HG03439 (cell line): ENCODE results near the gene PNMA8B.
"Not testable (repeated sequence)": the region's sequence is repeated elsewhere in the genome, so short reads cannot be mapped to it uniquely, and the experiment has no call there.

ENCODE experiments used
- ATAC-seq: cut with Tn5 transposase; IDR thresholded peaks from one replicate; pipeline ENCODE4 v1.9.1; 2021; ENCODE audit warnings: mild to moderate bottlenecking, moderate library complexity; ENCODE audit not compliant: unreplicated experiment

Gene PNMA8B

DNA sequence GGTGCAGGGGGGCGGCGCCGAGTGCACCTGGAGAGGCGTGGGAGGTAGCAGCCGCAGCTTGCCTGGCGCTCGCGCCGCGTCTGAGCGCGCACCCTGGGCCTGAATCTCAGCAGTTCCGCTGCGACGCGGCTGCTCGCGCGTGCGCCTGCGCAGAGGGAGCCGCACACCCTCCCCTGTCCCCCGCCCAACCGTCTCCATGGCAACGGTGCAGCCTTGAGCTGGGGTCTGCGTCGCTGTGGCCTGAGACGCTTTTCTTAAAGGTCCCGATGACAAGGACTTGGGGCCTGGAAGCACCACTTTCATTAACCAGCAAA is at the start of gene PNMA8B:
Gene PNMA8B, minus strand, starts transcription at position 82 of the 314 bp plus-strand sequence. CDS start 402 bp downstream, outside the sequence.
- no peak for ATAC-seq

- no peak for ATAC-seq
These were observed 49.0 kb upstream of the PNMA8B start for GRCh38 chr19:46544651-46545050.

DNA sequence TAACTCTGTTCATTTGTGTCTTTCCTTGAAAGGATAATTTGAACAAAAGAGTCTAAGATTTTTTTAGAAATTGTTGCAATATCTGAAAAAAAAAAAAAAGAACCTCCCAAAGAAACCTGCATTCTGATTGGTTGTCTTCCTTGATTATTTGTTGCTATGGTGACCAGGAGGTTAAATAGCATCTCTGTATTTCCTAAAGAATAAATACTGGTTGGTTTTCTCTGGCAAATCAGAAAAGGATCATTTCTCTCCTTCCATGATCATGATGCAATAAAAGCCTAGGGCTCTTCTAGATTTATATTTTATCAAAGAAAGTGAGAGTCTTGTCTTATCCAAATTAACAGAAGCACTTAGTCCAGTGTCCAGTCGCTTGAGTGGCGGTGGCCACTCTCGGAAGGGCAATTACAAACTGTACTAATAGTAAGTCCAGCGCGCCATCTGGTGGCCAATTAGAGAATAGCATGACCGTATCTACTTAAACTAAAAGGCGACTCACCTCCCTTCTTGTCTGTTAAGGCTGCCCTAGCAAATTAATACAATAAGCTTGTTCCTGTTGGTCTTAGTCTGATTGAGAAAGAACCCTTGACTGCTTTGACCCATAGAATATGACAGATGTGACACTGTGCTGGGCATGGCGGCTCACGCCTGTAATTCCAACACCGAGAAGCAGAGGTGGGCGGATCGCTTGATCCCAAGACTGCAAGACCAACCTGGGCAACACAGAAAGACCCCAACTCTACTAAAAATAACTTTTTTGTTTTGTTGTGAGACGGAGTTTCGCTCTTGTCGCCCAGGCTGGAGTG is 47.0 kb upstream of the PNMA8B start:
- ATAC-seq, result no peak

DNA sequence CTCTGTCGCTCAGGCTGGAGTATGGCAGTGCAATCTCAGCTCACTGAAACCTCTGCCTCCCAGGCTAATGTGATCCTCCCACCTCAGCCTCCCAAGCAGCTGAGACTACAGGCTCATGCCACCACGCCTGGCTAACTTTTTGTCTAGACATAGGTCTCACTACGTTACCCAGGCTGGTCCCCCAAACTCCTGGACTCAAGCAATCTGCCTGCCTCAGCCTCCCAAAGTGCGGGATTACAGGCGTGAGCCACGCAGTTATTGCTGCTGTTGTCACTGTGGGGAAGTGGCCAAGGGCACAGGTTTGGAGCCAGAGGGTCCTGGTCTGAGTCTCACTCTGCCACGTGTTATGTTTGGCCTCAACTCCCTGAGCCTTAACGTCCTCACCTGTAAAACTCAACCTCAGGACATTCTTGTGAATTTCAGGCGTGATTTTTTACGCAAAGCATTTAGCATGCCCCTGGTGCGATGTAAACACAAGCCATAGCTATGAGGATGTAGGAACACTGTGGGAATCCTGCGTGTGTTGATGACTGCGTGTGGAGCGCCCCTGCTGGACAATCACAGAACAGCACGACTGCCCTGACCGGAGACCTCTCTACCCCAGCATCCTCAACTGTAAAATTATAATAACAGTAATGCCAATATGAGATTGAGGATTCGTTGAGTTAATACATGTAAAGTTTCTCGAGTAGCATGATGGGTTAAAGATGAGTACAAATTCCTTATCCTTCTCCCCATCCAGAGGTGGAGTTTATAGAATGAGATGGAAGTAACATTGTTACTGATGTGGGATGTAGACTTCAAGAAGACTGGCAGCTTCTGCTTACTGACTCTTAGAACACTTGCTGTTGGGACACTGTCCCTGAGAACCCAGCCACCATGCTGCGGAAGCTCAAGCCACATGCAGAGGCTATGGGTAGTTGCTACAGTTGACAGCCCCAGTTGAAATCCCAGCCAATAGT is 41.8 kb upstream of the PNMA8B start:
- no peak for ATAC-seq

- no peak for ATAC-seq
These were observed 40.7 kb upstream of the PNMA8B start for GRCh38 chr19:46536391-46536790.

- no peak for ATAC-seq
These were observed 38.0 kb upstream of the PNMA8B start for GRCh38 chr19:46533621-46534081.

DNA sequence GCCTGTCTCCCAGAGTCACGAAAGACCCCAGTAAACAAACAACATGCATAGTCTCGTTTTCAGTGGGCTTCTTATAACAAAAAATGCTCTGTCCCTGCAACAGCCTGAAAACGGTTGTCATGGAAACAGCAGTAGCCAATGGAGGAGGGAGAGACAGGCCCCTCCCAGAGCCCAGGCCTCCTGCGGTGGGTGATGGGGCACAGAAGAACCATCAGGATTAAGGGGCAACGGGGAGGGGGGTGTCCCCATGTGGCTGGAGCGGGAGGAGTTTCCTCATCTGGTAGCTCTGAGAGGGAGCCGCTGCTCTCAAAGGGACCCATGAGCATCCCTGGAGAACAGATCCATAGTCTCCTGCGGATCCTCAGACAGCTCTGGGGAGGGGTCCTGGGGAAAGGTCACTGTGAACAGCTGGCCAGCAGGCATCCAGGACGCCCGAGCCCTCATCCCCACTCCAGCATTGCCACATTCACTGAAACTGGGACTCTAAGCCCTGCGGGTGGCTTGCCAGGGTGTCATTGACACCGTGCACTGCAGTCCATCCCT is 37.5 kb upstream of the PNMA8B start:
- ATAC-seq, result no peak

DNA sequence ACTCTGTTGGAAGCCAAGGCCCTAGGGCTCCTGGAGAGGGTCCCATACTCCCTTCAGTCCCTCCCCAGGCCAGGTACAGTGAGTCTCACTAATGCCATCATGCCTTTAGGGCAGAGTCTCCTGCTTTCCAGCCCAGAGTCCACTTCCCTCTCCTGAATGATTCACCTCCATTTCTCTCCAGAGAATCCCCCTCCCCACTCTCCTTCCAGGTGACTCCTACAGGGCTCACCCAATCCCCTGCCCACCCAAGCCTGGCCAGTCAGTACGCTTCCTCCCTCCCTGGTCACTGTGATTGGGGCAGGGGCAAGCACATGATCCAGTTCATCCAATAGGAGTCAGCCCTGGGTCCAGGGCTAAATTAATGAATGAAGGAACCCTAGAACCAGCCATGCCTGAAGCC is 35.0 kb upstream of the PNMA8B start:
- ATAC-seq, result no peak

- no peak for ATAC-seq
These were observed 34.2 kb upstream of the PNMA8B start for GRCh38 chr19:46529622-46530451.

DNA sequence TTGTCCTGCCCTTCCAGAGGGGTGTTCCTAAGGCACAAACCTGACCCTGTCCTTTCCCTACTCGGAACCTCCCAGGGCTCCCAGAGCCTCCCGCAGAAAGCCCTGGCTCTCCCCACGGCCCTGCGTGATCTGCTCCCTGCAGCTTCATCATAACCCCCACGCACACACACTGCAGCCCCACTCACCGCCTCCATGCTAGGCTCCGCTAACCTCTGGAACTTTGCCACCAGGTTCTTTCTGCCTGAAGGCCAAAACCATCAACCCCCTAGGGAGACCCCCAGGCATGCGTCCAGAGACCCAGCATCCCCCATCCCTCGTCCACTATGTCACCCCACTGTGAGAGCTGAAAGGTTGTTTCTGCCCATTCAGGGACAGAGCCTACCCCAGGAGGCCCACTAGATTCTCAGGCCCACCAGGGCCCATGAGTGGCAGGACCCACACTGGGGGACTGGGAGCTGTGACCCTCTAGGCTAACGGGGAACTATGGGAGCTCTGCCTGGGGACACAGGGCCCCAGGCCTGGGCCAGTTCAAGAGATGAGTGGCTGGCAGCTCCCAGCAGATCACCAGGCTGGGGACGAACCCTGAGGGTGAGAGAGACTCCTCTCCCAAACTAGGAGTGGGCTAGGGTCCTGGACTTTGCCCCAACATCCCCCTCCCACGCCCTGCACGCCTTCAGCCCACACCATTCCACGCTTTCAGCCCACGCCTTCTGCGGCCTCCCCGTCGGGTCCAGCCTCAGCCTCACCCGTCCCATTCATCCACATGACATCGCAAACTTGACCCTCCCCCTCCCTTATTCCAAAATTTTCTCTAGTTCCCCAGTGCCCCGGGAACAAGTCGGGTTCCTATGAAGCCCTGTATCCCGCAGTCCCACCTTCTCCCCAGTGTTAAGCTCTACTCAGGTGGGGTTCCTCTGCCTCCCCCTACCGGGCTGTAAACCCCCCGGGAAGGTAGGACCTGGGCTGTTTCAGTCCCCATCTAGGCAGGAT is 33.2 kb upstream of the PNMA8B start:
- no peak for ATAC-seq

DNA sequence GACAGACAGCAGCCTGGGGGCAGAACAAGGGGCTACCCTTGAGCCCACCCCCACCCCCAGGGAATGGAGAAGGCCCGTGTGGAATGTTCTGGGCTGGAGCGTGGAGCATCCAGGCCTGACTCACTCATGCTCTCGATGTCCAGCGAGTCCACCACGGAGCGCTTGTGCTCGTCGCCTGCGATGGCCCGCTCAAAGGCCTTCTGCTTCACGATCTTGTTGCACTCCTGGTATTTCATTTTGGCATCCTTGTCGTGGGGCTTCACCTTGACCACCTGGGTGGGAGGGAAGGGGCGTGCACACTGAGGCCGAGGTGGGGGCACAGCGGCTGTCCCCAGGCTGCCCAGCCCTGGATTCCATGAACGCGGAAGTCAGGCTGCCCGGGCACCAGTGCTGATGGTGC is 31.1 kb upstream of the PNMA8B start:
- ATAC-seq, result not testable (repeated sequence)

DNA sequence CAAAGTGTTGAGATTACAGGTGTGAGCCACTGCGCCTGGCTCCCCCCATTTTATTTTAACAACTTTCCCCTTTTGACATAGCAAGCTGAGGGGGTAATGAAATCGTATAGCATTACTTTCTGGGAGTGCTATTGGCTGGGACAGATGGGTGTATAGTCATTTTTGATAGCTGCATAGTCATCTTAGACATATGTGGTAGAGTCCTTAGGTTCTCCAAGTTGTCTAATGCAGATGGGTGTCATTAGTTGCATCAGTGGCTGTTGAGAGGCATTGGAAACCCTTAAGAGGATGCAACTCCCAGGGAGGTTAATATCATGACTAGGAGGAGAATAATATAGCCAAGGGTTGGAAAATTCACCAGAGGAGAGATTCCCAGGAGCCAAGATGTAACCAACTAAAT is 28.6 kb upstream of the PNMA8B start:
- no peak for ATAC-seq

- ATAC-seq, result not testable (repeated sequence)
These were observed 27.3 kb upstream of the PNMA8B start for GRCh38 chr19:46522988-46523387.

GRCh38 chr19:46521241-46521868 is 25.7 kb upstream of the PNMA8B start:
- no peak for ATAC-seq

DNA sequence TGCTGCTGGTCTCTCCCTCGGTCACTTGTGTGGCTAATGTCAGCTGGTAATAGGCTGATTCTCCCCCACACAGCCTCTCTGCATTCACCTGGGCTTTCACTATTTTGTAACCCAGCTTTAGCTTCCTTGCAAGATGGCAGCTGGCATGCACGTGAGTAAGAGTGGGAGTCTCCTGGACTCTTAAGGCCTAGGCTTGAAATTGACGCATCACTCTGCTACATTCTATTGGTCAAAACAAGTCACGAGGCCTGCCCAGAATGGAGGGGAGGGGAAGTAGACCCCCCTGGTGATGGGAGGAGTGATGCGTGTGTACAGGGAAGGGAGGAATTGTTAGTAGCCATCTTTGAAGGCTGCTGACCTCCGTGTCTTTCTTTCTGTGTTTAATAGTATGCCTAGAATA is 24.9 kb upstream of the PNMA8B start:
- ATAC-seq, result no peak

DNA sequence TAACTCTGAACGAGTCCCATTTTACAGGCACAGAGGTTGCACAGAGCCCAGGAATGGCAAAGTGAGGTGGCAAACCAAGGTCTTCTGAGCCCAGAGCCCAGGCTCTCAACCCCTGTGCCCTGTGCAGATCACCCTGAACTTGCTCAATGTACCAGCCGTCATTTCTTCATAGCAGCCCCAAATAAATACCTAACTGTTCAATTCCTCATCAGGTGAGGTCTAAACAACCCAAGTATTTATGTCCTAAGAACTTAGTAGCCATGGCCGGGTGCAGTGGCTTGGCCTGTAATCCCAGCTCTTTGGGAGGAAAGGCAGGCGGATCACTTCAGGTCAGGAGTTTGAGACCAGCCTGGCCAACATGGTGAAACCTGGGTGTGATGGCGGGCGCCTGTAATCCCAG is 21.8 kb upstream of the PNMA8B start:
- ATAC-seq, result no peak

DNA sequence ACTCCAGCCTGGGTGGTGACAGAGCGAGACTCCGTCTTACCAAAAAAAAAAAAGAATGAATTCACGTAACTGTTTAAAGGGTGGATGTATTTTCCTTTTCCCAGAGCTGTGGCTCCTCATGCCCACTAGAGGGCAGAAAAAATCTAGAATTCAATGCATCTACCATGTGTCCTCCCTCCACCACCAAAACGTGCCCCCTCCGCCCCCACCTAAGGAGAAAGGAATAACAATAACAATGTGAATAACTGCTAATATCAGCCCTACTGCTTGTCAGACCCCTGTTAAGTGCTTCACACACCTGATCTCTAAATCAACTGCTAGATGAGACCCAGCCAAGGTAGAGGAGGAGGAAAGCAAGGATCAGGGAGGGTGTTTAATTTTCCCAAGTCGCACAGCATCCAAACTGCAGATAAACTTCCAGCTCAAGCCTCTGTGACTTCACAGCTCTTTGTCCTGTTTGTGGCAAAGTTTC is 20.2 kb upstream of the PNMA8B start:
- ATAC-seq, result no peak

- ATAC-seq, result no peak
These were observed 19.6 kb upstream of the PNMA8B start for GRCh38 chr19:46515290-46515609.
